Epidermal melanocyte (primary cell): ENCODE measurements around the gene GPR25.
"Not testable (repeated sequence)": the region's sequence is repeated elsewhere in the genome, so short reads cannot be mapped to it uniquely, and the experiment has no call there.

Experiments used
- DNase-seq: peaks from one replicate; pipeline ENCODE4 v3.0.0; 2011; ENCODE audit warnings: low spot score; ENCODE audit not compliant: insufficient read length

Gene GPR25

GRCh38 chr1:200911361-200911760 lies 38.6 kb downstream of the GPR25 start:
- no peak for DNase-seq

GRCh38 chr1:200911936-200912335 lies 39.2 kb downstream of the GPR25 start:
- not testable (repeated sequence) for DNase-seq

GRCh38 chr1:200912737-200913407 lies 40.1 kb downstream of the GPR25 start:
- no peak for DNase-seq

GRCh38 chr1:200916152-200916551 lies 43.4 kb downstream of the GPR25 start:
- DNase-seq = no peak

- DNase-seq = no peak
These were observed 43.9 kb downstream of the GPR25 start for GRCh38 chr1:200916681-200917080.

GRCh38 chr1:200917291-200917817 lies 44.6 kb downstream of the GPR25 start:
- no peak for DNase-seq

GRCh38 chr1:200918006-200918405 lies 45.2 kb downstream of the GPR25 start:
- no peak for DNase-seq

GRCh38 chr1:200919386-200919785 lies 46.6 kb downstream of the GPR25 start:
- DNase-seq = no peak

GRCh38 chr1:200921571-200922110 lies 48.9 kb downstream of the GPR25 start:
- DNase-seq = no peak

- DNase-seq = no peak
These were observed 49.6 kb downstream of the GPR25 start for GRCh38 chr1:200922406-200922805.

GRCh38 chr1:200923601-200924000 lies 50.8 kb downstream of the GPR25 start:
- DNase-seq = no peak
